GM13976 (cell line): ENCODE results near the gene CLASP1.
"Not testable (repeated sequence)": the region's sequence is repeated elsewhere in the genome, so short reads cannot be mapped to it uniquely, and the experiment has no call there.

Experiments
- DNase-seq: peaks from one replicate; pipeline ENCODE4 v3.0.0; 2012; ENCODE audit warnings: low spot score
- in situ Hi-C: fragments of 300-500 bp; cut with MboI; formaldehyde crosslinking; loops from one replicate; pipeline ENCODE4 v1.12.0; 2022; ENCODE audit warnings: low sequenced_read_pairs, mixed read lengths, inconsistent platforms; ENCODE audit not compliant: unreplicated experiment
- TF ChIP-seq, protein P1 (sequence below): IDR thresholded peaks from 2 replicates; pipeline ENCODE4 v1.5.1; 2012; ENCODE audit warnings: borderline replicate concordance, mild to moderate bottlenecking; ENCODE audit not compliant: insufficient read depth; ENCODE audit errors: extremely low read depth, missing control alignments, control extremely low read depth

The CLASP1 gene

DNA sequence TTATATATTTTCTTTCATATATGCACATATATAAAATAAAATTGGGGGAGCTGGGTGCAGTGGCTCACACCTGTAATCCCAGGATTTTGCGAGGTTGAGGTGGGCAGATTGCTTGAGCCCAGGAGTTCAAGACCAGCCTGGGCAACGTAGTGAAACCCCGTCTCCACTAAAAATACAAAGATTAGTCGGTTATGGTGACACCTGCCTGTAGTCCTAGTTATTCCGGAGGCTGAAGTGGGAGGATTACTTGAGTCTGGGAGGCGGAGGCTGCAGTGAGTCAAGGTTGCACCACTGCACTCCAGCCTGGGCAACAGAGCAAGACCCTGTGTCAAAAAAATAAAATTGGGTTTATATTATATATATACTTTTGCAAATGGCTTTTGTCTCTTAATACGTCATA, 324.7 kb downstream of the CLASP1 start:
- TF ChIP-seq, protein P1, sequence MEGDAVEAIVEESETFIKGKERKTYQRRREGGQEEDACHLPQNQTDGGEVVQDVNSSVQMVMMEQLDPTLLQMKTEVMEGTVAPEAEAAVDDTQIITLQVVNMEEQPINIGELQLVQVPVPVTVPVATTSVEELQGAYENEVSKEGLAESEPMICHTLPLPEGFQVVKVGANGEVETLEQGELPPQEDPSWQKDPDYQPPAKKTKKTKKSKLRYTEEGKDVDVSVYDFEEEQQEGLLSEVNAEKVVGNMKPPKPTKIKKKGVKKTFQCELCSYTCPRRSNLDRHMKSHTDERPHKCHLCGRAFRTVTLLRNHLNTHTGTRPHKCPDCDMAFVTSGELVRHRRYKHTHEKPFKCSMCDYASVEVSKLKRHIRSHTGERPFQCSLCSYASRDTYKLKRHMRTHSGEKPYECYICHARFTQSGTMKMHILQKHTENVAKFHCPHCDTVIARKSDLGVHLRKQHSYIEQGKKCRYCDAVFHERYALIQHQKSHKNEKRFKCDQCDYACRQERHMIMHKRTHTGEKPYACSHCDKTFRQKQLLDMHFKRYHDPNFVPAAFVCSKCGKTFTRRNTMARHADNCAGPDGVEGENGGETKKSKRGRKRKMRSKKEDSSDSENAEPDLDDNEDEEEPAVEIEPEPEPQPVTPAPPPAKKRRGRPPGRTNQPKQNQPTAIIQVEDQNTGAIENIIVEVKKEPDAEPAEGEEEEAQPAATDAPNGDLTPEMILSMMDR: no peak
- in situ Hi-C loops: no loop called here
- DNase-seq: no peak

DNA sequence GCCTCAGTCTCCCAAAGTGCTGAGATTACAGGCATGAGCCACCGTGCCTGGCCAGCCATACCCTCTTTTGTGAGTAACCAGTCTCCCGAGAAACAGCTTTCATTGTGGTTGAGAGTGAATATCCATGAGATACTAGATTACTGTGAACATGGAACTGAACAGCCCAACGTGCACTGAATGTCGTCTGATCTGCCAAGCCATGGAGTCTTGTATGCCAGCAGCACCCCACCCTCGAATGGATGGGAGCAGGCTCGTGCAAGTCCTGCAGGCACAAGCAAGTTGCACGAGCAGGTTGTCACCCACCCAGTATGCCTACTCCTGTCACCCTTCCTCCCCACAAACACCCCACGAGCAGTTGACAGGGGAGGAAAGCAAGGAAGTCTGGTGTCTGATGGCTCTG, 327.8 kb downstream of the CLASP1 start:
- TF ChIP-seq, protein P1: no peak
- in situ Hi-C loops: no loop called here
- DNase-seq: no peak

DNA sequence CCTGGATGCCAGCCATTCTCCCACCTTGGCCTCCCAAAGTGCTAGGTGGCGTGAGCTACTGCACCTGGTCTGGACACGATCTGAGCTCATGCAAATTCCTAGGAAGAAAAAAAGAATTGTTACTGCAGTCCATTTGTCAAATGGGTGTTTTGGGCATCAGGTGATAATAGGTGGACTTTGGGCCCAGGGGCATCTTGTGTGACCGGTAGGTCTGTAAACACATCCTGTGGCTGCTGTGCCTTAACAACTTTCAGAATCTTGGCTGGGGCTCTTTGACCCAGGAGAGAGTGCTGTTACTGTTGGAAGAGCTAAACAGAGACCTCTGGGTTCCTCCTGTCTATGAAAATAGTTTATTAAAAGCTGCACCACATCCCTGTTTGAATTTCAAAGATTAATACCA, 329.3 kb downstream of the CLASP1 start:
- in situ Hi-C loops: no loop called here
- no peak for DNase-seq
- TF ChIP-seq, protein P1: no peak

DNA sequence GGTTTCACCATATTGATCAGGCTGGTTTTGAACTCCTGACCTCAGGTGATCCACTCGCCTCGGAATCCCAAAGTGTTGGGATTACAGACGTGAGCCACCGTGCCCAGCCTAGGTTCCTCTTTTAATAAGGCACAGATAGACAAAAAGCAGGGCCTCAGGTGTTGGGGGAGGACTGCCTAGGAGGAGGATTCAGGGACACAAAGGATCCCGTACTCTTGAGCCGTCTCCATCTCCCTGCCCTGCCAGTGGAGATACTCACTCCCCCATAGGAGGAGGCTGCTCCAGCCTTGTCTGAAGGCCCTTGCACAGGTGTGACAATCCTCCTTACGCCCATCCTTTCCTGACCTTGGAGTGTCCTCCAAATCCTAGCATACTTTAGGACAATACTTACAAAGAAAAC, 332.3 kb downstream of the CLASP1 start:
- TF ChIP-seq, protein P1: no peak
- no peak for DNase-seq
- in situ Hi-C loops: no loop called here

DNA sequence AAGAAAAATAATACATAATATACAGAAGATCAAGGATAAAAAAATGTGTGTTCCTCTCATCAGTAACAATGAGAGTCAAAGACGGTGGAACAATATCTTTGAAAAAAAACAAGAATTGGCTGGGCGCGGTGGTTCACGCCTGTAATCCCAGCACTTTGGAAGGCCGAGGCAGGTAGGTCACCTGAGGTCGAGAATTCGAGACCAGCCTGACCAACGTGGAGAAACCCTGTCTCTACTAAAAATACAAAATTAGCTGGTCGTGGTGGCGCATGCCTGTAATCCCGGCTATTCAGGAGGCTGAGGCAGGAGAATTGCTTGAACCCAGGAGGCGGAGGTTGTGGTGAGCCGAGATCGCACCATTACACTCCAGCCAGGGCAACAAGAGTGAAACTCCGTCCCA, 335.6 kb downstream of the CLASP1 start:
- in situ Hi-C loops, DNase-seq: not testable (repeated sequence)

DNA sequence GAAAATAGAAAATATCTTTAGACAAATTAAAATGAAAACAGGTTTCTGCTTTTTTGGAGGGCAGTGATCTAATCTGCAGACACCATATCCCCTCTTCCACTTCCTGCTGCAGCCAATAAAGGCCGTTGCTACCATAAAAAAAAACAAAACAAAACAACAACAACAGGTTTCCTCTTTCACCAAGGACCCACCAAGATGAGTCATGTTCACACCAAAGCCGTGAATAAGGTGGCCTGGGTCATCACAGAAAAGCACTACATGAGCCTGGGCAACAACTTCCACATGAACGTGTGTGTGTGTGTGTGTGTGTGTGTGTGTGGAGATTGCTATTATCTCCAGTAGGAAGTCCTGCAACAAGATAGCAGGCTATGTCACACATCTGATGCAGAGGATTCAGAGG, 339.5 kb downstream of the CLASP1 start:
- no peak for DNase-seq
- in situ Hi-C loops: no loop called here

DNA sequence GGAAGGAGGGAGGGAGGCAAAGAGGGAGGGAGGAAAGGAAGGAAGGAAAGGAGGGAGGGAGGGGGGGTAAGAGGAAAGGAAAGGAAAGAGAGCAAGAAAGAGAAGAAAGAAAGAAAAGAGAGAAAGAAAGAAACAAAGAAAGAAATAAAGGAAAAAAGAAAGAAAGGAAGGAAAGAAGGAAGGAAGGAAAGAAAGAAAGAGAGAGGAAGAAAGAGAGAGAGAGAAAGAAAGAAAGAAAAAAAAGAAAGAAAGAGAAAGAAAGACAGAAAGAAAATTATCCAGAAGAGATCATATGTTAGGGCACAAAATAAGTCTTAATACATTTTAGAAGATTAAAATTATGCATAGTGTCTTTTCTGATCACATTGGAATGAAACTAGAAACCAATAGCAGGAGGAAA, 339.9 kb downstream of the CLASP1 start:
- in situ Hi-C loops: no loop called here
- no peak for DNase-seq
- TF ChIP-seq, protein P1: no peak

More for the DNA sequence above, 339.5 kb downstream of the CLASP1 start:
- TF ChIP-seq, protein P1: no peak
